HCT116 (cell line): Measurements from ENCODE around the gene DAPK1. TPM values are rescaled to one million over a fixed set of nuclear protein-coding genes. Genes with fewer than 3 reads are reported as not detected.

Experiments
- ATAC-seq: fragments of 200-7000 bp; cut with Tn5 transposase; 2 replicates; pipeline ENCODE4 v1.9.1; 2020; ENCODE audit warnings: mild to moderate bottlenecking, moderate library complexity
- BruUV-seq: library from RNA; stranded (reverse); fragments of 400-500 nt; replicated peaks from 2 replicates; lab custom pipeline; 2021; lab: Mats Ljungman, UMichigan
- CTCF ChIA-PET: fragments of 300-600 bp; sonication (Branson Sonifier 250); formaldehyde crosslinking; loops from one replicate; lab custom pipeline; 2021; ENCODE audit warnings: antibody characterized with exemption; lab: Charles Lee
- POLR2A ChIA-PET: fragments of 300-600, 350-600 bp; sonication (Branson Sonifier 250); formaldehyde crosslinking; loops from one replicate; lab custom pipeline; 2021; ENCODE audit warnings: antibody characterized with exemption; lab: Charles Lee
- RAD21 ChIA-PET, 2 experiments: fragments of 300-600 bp; sonication (Branson Sonifier 250); formaldehyde crosslinking; loops; one replicate each; lab custom pipeline; 2023; ENCODE audit warnings: low total read pairs in 2 of 2; ENCODE audit not compliant: uncharacterized antibody in 2 of 2, unreplicated experiment in 2 of 2, low non-redundant PET in 1 of 2; lab: Charles Lee
- DNase-seq: peaks from one replicate; pipeline ENCODE4 v3.0.0-alpha.2; 2010; ENCODE audit warnings: low read depth, low spot score
- H2AFZ ChIP-seq: fragments of 200-600 bp; shearing (Covaris generic), sonication (generic); 2 replicates; pipeline ENCODE4 v1.6.1; 2017; ENCODE audit warnings: low read depth, mixed run types, mixed read lengths, antibody characterized with exemption, low read length; ENCODE audit not compliant: poor library complexity, severe bottlenecking
- H3K27ac ChIP-seq: 2 replicates; pipeline ENCODE4 v1.5.1; 2012; ENCODE audit warnings: low read depth, low read length
- H3K27me3 ChIP-seq: fragments of 200-600 bp; sonication (generic); 2 replicates; pipeline ENCODE4 v1.6.1; 2016; ENCODE audit warnings: mixed run types, low read length, mixed read lengths; ENCODE audit not compliant: insufficient read depth
- H3K36me3 ChIP-seq, 2 experiments: fragments of 200-500 bp in 1 of 2; fragments of 200-600 bp in 1 of 2; sonication (Bioruptor generic) in 1 of 2; sonication (generic) in 1 of 2; 2 replicates each; pipeline versions ENCODE4 v1.5.1 to v1.6.1; 2014 to 2016; ENCODE audit warnings: low read length in 2 of 2, inconsistent platforms in 1 of 2, mixed read lengths in 1 of 2, mixed run types in 1 of 2; ENCODE audit not compliant: insufficient read depth in 2 of 2, control insufficient read depth in 1 of 2
- H3K4me1 ChIP-seq, 2 experiments: fragments of 200-600 bp in 1 of 2; sonication (generic) in 1 of 2; 2 replicates each; pipeline versions ENCODE4 v1.5.1 to v1.6.1; 2012 to 2017; ENCODE audit warnings: low read length in 2 of 2, inconsistent platforms in 1 of 2, mild to moderate bottlenecking in 1 of 2, mixed read lengths in 1 of 2, mixed run types in 1 of 2, moderate library complexity in 1 of 2; ENCODE audit not compliant: insufficient read depth in 2 of 2, control insufficient read depth in 1 of 2
- H3K4me2 ChIP-seq: fragments of 200-600 bp; sonication (generic); 2 replicates; pipeline ENCODE4 v1.6.1; 2017; ENCODE audit warnings: mixed run types, low read length, mixed read lengths
- H3K4me3 ChIP-seq, 2 experiments: fragments of 200-600 bp in 1 of 2; sonication (generic) in 1 of 2; replicated peaks in 1 of 2; 2 replicates each; pipeline ENCODE4 v1.5.1; 2011 to 2016; ENCODE audit warnings: low read length in 2 of 2, control low read depth in 1 of 2, low read depth in 1 of 2, mild to moderate bottlenecking in 1 of 2, mixed read lengths in 1 of 2, mixed run types in 1 of 2
- H3K79me2 ChIP-seq: fragments of 200-600 bp; sonication (generic); 2 replicates; pipeline ENCODE4 v1.6.1; 2017; ENCODE audit warnings: mild to moderate bottlenecking, mixed run types, low read length, moderate library complexity, mixed read lengths; ENCODE audit not compliant: insufficient read depth
- H3K9ac ChIP-seq: fragments of 200-600 bp; sonication (generic); 2 replicates; pipeline ENCODE4 v1.6.1; 2016; ENCODE audit warnings: low read length, mixed read lengths
- H3K9me2 ChIP-seq: fragments of 200-600 bp; sonication (generic), shearing (Covaris generic); 2 replicates; pipeline ENCODE4 v1.6.1; 2017; ENCODE audit warnings: mixed run types, mild to moderate bottlenecking, moderate library complexity; ENCODE audit not compliant: insufficient read depth
- H3K9me3 ChIP-seq, 2 experiments: fragments of 200-500 bp in 1 of 2; fragments of 200-600 bp in 1 of 2; sonication (Bioruptor generic) in 1 of 2; sonication (generic) in 1 of 2; 2 replicates each; pipeline ENCODE4 v1.6.1; 2014 to 2017; ENCODE audit warnings: low read length in 2 of 2, mixed read lengths in 2 of 2, inconsistent platforms in 1 of 2, low read depth in 1 of 2, mild to moderate bottlenecking in 1 of 2, mixed run types in 1 of 2, moderate library complexity in 1 of 2; ENCODE audit not compliant: control insufficient read depth in 1 of 2, insufficient read depth in 1 of 2
- H4K20me1 ChIP-seq: fragments of 200-600 bp; sonication (generic), shearing (Covaris generic); 2 replicates; pipeline ENCODE4 v1.6.1; 2017; ENCODE audit warnings: mixed run types, mild to moderate bottlenecking, moderate library complexity; ENCODE audit not compliant: insufficient read depth
- CBX3 ChIP-seq: IDR thresholded peaks from 2 replicates; pipeline ENCODE4 v1.6.1; 2012; ENCODE audit warnings: low read depth
- CTCF ChIP-seq, 3 experiments: fragments of 200-600 bp in 1 of 3; sonication (generic) in 1 of 3; IDR thresholded peaks in 2 of 3; conservative IDR thresholded peaks in 1 of 3; 2 replicates each; pipeline ENCODE4 v1.5.1; 2012 to 2017; ENCODE audit warnings: low read depth in 2 of 3, low read length in 2 of 3, antibody characterized with exemption in 1 of 3, borderline replicate concordance in 1 of 3, control low read depth in 1 of 3, mild to moderate bottlenecking in 1 of 3, mixed read lengths in 1 of 3, mixed run types in 1 of 3, moderate library complexity in 1 of 3; ENCODE audit not compliant: insufficient read depth in 1 of 3
- EGR1 ChIP-seq: IDR thresholded peaks from 2 replicates; pipeline ENCODE4 v1.6.1; 2012; ENCODE audit warnings: low read depth
- EZH2 ChIP-seq: fragments of 200-600 bp; sonication (generic); IDR thresholded peaks from 2 replicates; pipeline ENCODE4 v1.6.1; 2017; ENCODE audit warnings: antibody characterized with exemption, mixed run types
- EZH2phosphoT487 ChIP-seq: fragments of 200-600 bp; IDR thresholded peaks from 2 replicates; pipeline ENCODE4 v1.6.1; 2018; ENCODE audit warnings: antibody characterized with exemption, borderline replicate concordance
- JUND ChIP-seq: IDR thresholded peaks from 2 replicates; pipeline ENCODE4 v1.6.1; 2012
- POLR2AphosphoS5 ChIP-seq: IDR thresholded peaks from 2 replicates; pipeline ENCODE4 v1.6.1; 2011; ENCODE audit warnings: mild to moderate bottlenecking, low read depth, low read length, moderate library complexity
- RAD21 ChIP-seq: IDR thresholded peaks from 2 replicates; pipeline ENCODE4 v1.6.1; 2012; ENCODE audit warnings: low read depth, mild to moderate bottlenecking
- REST ChIP-seq: IDR thresholded peaks from 2 replicates; pipeline ENCODE4 v1.6.1; 2012; ENCODE audit warnings: low read depth
- SIN3A ChIP-seq: IDR thresholded peaks from 2 replicates; pipeline ENCODE4 v1.6.1; 2012; ENCODE audit warnings: low read depth
- ZFX ChIP-seq: fragments of 450-650 bp; IDR thresholded peaks from 2 replicates; pipeline ENCODE4 v1.6.1; 2017
- ZNF274 ChIP-seq: fragments of 200-500 bp; sonication (Bioruptor generic); IDR thresholded peaks from 2 replicates; pipeline ENCODE4 v1.6.1; 2014; ENCODE audit warnings: mild to moderate bottlenecking, low read depth, low read length, inconsistent platforms
- intact Hi-C: fragments of 100-400 bp; cut with micrococcal nuclease; formaldehyde crosslinking; loops from 2 replicates; pipeline ENCODE4 v1.10.0; 2022
- total RNA-seq: library from RNA; stranded (reverse); gene quantifications from one replicate; pipeline ENCODE4 v1.2.1, GENCODE V29; 2021; ENCODE audit not compliant: unreplicated experiment
- TF ChIP-seq, protein P1 (sequence below): IDR thresholded peaks from 2 replicates; pipeline ENCODE4 v1.6.1; 2012
- TF ChIP-seq, protein P2 (sequence below): IDR thresholded peaks from 2 replicates; pipeline ENCODE4 v1.6.1; 2011; ENCODE audit warnings: mild to moderate bottlenecking, low read length, moderate library complexity; ENCODE audit not compliant: insufficient replicate concordance; ENCODE audit errors: extremely low read depth

The DAPK1 gene
- total RNA-seq, 1 experiment from 2014 or later: 5.6 TPM

GRCh38 chr9:87704342-87704741, 206.7 kb downstream of the DAPK1 start (continued):
- no peak for TF ChIP-seq EZH2
- no peak for TF ChIP-seq POLR2AphosphoS5
- TF ChIP-seq, protein P1, sequence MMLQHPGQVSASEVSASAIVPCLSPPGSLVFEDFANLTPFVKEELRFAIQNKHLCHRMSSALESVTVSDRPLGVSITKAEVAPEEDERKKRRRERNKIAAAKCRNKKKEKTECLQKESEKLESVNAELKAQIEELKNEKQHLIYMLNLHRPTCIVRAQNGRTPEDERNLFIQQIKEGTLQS: no peak
- TF ChIP-seq, protein P2, sequence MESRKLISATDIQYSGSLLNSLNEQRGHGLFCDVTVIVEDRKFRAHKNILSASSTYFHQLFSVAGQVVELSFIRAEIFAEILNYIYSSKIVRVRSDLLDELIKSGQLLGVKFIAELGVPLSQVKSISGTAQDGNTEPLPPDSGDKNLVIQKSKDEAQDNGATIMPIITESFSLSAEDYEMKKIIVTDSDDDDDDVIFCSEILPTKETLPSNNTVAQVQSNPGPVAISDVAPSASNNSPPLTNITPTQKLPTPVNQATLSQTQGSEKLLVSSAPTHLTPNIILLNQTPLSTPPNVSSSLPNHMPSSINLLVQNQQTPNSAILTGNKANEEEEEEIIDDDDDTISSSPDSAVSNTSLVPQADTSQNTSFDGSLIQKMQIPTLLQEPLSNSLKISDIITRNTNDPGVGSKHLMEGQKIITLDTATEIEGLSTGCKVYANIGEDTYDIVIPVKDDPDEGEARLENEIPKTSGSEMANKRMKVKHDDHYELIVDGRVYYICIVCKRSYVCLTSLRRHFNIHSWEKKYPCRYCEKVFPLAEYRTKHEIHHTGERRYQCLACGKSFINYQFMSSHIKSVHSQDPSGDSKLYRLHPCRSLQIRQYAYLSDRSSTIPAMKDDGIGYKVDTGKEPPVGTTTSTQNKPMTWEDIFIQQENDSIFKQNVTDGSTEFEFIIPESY: no peak
- TF ChIP-seq ZFX: no peak
- no peak for TF ChIP-seq RAD21
- no peak for TF ChIP-seq ZNF274

DNA sequence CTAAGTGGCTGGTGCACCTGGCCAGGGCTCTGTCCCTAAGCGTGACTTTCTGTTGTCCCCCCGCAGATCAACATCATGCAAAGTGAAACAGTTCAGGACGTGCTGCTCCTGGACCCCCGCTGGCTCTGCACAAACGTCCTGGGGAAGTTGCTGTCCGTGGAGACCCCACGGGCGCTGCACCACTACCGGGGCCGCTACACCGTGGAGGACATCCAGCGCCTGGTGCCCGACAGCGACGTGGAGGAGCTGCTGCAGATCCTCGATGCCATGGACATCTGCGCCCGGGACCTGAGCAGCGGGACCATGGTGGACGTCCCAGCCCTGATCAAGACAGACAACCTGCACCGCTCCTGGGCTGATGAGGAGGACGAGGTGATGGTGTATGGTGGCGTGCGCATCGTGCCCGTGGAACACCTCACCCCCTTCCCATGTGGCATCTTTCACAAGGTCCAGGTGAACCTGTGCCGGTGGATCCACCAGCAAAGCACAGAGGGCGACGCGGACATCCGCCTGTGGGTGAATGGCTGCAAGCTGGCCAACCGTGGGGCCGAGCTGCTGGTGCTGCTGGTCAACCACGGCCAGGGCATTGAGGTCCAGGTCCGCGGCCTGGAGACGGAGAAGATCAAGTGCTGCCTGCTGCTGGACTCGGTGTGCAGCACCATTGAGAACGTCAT, 208.5 kb downstream of the DAPK1 start:
- RAD21 ChIA-PET: no interaction called here
- TF ChIP-seq POLR2AphosphoS5: no peak
- no peak for TF ChIP-seq SIN3A
- TF ChIP-seq EZH2phosphoT487: no peak
- TF ChIP-seq, protein P1: no peak
- TF ChIP-seq JUND: no peak
- TF ChIP-seq REST: no peak
- TF ChIP-seq ZFX: no peak
- no peak for TF ChIP-seq CBX3
- no peak for TF ChIP-seq CTCF (IDR thresholded peaks at IDR 0.05 in 2 of 3, conservative IDR thresholded peaks at IDR 0.05 in 1 of 3; ENCODE audit: borderline replicate concordance in 1 of 3, insufficient read depth in 1 of 3, low read depth in 2 of 3, low read length in 2 of 3)
- no peak for TF ChIP-seq EGR1

More for the DNA sequence above, 208.5 kb downstream of the DAPK1 start:
- intact Hi-C loops: no loop called here
- Histone ChIP-seq H3K4me1 (peaks cover 0 to 17% of the 10 kb centered on the region in 2 experiments; a peak in 2 of 4 replicates), H3K9ac (no peak overlapping the region), H3K9me2 (no peaks in the 10 kb centered on the region), H3K36me3 (no peaks in the 10 kb centered on the region), H3K4me3 (no peak overlapping the region), H3K9me3 (no peaks in the 10 kb centered on the region), H4K20me1 (no peaks in the 10 kb centered on the region), H2AFZ (no peak overlapping the region), H3K27ac (no peak overlapping the region), H3K79me2 (no peaks in the 10 kb centered on the region), H3K4me2 (no peak overlapping the region), H3K27me3 (no peaks in the 10 kb centered on the region)
- ATAC-seq (no peak), DNase-seq (no peak)
- CTCF ChIA-PET: no interaction called here
- BruUV-seq: no TSS peak
- POLR2A ChIA-PET: no interaction called here
